HCT116 (cell line): ENCODE measurements around the gene TYW1.

ENCODE experiments used
- CTCF ChIP-seq, 3 experiments: fragments of 200-600 bp in 1 of 3; sonication (generic) in 1 of 3; IDR thresholded peaks in 2 of 3; conservative IDR thresholded peaks in 1 of 3; 2 replicates each; pipeline ENCODE4 v1.5.1; 2012 to 2017; ENCODE audit warnings: low read depth in 2 of 3, low read length in 2 of 3, antibody characterized with exemption in 1 of 3, borderline replicate concordance in 1 of 3, control low read depth in 1 of 3, mild to moderate bottlenecking in 1 of 3, mixed read lengths in 1 of 3, mixed run types in 1 of 3, moderate library complexity in 1 of 3; ENCODE audit not compliant: insufficient read depth in 1 of 3
- EGR1 ChIP-seq: IDR thresholded peaks from 2 replicates; pipeline ENCODE4 v1.6.1; 2012; ENCODE audit warnings: low read depth
- POLR2AphosphoS5 ChIP-seq: IDR thresholded peaks from 2 replicates; pipeline ENCODE4 v1.6.1; 2011; ENCODE audit warnings: mild to moderate bottlenecking, low read depth, low read length, moderate library complexity

DNA sequence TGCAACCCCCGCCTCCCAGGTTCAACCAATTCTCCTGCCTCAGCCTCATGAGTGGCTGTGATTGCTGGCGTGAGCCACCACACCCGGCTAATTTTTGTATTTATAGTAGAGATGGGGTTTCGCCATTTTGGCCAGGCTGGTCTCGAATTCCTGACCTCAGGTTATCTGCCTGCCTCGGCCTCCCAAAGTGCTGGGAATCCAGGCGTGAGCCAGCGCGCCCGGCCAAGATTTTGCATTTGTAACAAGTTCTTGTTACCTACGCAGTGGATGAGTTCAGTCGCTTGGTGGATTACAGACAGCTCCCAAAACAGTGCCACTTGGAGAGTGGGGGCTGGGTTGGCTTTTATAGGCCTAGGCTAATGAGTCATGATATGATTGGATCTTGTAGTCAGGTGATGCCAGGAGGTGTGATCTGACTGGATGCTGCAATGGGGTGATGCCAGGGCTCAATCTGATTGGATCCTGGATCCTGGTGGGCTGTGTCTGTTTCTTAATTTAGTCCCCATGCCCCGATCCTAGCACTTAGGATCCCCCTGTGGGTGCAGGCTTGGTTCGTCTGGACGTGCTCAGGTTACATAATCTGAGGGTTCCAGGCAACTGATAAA is 21.5 kb upstream of the TYW1 start:
- TF ChIP-seq CTCF (IDR thresholded peaks at IDR 0.05 in 2 of 3, conservative IDR thresholded peaks at IDR 0.05 in 1 of 3; ENCODE audit: borderline replicate concordance in 1 of 3, insufficient read depth in 1 of 3, low read depth in 2 of 3, low read length in 2 of 3) (no peak), POLR2AphosphoS5 (no peak), EGR1 (no peak)
